Measurements from ENCODE around the gene CLCNKB.
"Not testable (repeated sequence)": the region's sequence is repeated elsewhere in the genome, so short reads cannot be mapped to it uniquely, and the experiment has no call there.

CLCNKB gene

DNA sequence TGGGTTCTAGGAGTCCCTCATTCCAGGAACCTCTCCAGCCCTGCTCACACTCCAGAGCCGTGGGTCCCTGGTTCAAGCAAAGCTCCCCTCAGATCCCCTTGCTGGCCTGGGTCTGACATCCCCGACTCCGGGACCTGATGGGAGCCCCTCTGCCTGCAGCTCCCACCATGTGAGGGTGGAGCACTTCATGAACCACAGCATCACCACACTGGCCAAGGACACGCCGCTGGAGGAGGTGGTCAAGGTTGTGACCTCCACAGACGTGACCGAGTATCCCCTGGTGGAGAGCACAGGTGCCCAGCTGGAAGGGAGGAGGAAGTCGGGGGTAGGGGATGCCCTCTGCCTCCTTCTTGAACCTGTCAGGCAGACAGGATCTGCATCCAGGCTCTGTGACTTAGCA, 12.0 kb upstream of the CLCNKB start:
- no peak for DNase-seq (ENCODE audit: low read depth, low spot score)

GRCh38 chr1:16032388-16033102, 11.0 kb upstream of the CLCNKB start:
- no peak for DNase-seq (ENCODE audit: low read depth, low spot score)

GRCh38 chr1:16033103-16033632, 10.4 kb upstream of the CLCNKB start:
- DNase-seq (ENCODE audit: low read depth, low spot score), result not testable (repeated sequence)

- DNase-seq (ENCODE audit: low read depth, low spot score), result not testable (repeated sequence)
These were observed 7.1 kb upstream of the CLCNKB start for GRCh38 chr1:16036461-16036860.

GRCh38 chr1:16038620-16038912, 5.0 kb upstream of the CLCNKB start:
- no peak for DNase-seq (ENCODE audit: low read depth, low spot score)

GRCh38 chr1:16039871-16040270, 3.7 kb upstream of the CLCNKB start:
- DNase-seq (ENCODE audit: low read depth, low spot score), result not testable (repeated sequence)

GRCh38 chr1:16041200-16041599, 2.4 kb upstream of the CLCNKB start:
- no peak for DNase-seq (ENCODE audit: low read depth, low spot score)

- DNase-seq (ENCODE audit: low read depth, low spot score), result no peak
These were observed 1.5 kb upstream of the CLCNKB start for GRCh38 chr1:16042096-16042495.

DNA sequence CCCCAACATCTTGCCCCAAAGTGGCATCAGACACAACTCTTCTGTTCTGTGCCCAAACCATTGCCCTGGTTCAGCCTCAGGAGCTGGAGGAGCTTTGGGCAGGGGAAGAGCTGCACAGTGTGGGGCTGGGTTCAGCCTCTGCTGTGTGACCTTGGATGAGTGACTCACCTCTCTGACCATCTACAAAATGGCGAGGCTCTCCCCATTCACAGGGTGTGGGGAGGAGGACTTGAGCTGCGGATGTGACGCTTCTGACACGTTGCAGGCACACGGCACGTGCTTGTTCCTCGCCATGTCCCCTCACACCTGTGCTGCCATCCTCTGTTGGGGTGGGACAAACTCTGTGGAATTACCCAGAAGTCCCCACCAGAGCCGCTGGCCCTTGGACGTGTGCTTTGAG, 928 bp upstream of the CLCNKB start:
- not testable (repeated sequence) for DNase-seq (ENCODE audit: low read depth, low spot score)

- no peak for DNase-seq (ENCODE audit: low read depth, low spot score)
These were observed 368 bp downstream of the CLCNKB start for GRCh38 chr1:16043950-16044349.

- DNase-seq (ENCODE audit: low read depth, low spot score), result no peak
These were observed 3.3 kb downstream of the CLCNKB start for GRCh38 chr1:16046842-16047241.

- no peak for DNase-seq (ENCODE audit: low read depth, low spot score)
These were observed 4.4 kb downstream of the CLCNKB start for GRCh38 chr1:16047791-16048475.

DNA sequence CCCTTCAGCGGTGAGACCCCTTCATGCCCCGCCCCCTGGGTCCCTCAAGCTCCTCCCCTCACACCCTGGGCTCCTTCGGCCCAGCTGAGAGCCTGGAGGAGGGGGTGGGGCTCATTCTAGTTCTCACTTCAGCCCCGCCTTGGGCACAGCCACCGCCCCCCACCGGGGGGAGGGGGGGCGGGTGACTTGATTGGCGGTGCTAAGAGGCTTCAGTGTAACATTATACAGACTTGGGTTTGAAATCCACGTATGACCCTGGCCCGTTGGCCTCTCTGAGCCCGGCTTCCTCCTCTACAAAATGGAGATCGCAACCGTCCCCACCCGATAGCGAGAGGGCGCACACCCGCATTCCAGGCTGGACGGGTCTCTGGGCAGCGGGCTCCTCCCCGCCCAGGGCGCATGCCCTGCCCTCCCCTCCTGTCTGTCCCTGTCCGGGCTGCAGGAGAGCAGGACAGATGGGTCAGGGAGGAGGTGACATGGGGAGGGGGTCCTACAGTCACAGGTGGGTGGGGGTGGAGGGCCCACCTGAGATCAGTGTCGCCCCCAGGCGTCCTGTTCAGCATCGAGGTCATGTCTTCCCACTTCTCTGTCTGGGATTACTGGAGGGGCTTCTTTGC, 5.1 kb downstream of the CLCNKB start:
- no peak for DNase-seq (ENCODE audit: low read depth, low spot score)

DNA sequence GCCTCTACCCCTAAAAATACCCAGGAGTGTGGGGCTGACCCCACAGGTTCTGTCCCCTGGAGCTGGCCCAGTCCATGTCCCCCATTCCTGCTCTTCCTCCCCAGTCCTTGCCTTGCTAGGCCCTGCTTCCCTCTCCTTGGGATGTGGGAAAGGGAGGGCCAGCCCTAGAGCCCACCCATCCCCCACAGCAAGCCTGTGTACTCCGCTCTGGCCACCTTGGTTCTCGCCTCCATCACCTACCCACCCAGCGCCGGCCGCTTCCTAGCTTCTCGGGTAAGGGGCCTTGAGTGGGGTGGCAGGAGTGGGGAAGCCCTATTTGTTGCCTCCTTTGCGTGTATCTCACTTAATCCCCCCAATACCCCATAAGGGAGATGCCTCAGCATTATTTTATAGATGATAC, 6.7 kb downstream of the CLCNKB start:
- no peak for DNase-seq (ENCODE audit: low read depth, low spot score)

GRCh38 chr1:16051039-16051438, 7.5 kb downstream of the CLCNKB start:
- DNase-seq (ENCODE audit: low read depth, low spot score), result no peak

DNA sequence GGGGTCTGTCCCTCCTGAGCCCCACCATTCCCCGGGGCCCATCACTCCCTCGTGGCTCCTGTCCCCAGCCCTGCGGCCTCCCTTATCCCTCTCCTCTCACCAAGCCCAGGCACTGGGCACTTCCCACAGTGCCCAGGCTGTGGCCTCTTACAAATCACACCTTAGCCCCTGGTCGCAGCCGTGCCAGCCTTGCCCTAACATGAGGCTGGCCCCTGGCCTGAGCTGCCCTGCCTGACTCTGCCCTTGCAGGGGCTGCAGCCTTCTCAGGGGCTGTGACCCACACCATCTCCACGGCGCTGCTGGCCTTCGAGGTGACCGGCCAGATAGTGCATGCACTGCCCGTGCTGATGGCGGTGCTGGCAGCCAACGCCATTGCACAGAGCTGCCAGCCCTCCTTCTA, 8.4 kb downstream of the CLCNKB start:
- not testable (repeated sequence) for DNase-seq (ENCODE audit: low read depth, low spot score)

DNA sequence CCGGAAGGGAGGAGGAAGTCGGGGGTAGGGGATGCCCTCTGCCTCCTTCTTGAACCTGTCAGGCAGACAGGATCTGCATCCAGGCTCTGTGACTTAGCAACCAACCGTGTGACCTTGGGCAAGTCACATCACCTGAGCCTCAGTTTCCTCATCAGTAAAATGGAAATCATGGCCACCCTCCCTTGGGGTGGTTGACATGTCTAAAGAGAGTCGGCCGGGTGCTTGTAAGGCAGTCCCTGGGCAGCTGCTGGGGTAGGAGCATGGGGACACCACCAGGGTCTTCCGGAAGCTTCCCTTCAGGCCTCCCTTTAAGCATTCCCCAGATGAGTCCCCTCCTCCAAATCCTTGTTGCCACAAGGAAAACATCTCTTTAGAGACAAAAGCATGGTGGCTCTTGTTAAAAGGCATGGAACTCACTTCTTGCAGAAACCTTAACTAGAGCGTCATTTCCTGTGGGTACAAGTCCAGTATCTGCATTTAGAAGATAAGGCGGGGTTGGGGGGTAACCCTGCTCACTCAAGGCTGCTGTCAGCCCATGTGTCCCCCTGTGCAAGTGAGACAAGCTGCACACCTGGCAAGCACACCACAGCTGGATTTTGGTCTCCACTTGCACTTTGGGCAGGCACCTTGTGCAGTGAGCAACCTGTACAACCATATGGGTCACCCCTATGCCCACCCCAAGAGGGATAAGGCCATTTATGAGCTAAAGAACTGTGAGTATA, 10.4 kb downstream of the CLCNKB start:
- DNase-seq (ENCODE audit: low read depth, low spot score), result no peak

- no peak for DNase-seq (ENCODE audit: low read depth, low spot score)
These were observed 11.3 kb downstream of the CLCNKB start for GRCh38 chr1:16054598-16055540.

DNA sequence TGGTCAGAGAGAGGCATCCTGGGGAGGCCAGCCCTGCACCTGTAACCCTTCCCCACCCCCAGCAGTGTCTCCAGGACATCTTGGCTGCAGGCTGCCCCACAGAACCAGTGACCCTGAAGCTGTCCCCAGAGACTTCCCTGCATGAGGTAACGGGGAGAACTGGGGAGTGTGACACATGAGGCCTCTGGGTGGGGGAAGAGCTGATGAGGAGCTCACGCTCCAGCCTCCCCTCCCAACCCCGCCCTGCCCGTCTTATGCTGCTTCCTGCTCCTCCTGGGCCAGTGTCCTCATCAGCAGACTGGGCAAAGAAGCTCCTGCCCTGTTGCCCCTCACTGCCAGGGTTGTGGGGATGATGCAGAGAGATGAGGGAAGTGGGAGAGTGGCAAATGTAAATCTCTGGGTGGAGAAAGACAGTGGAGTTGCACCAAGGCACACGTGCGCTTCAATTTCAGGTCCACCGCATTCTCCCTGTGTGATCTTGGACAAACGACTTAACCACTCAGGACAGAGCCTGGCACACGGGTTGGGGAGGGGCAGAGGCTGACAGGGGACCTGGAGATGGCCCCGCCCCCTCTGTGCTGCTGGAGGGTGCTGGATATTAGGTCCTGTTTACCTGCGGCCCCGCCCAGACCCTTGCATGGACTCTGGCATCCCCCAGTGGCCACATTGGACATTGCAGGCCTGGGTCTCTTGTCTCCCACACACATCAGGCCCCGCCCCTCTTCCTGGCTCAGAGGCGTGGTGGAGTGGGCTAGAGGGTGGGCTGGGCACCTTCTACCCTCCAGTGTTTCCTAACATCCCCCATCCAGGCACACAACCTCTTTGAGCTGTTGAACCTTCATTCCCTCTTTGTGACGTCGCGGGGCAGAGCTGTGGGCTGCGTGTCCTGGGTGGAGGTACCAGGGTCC, 12.3 kb downstream of the CLCNKB start:
- DNase-seq (ENCODE audit: low read depth, low spot score), result peak; percentile 50

DNA sequence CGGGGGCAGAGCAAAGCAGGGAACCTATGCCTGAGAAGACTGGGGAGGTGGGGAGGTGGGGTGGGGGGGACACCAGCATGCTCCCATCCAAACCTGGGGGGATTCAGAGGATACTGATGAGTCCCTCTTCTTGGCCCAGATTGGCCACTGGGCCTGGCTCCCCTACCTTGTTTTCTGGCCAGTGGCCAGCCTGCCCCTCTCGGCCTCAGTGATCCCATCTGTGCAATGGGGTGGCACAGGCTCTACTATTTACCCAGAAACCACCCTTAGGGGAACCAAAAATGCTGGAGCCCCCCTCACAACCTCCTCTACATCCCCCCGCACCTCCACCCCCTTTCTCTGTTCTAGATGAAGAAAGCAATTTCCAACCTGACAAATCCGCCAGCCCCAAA, 12.9 kb downstream of the CLCNKB start:
- not testable (repeated sequence) for DNase-seq (ENCODE audit: low read depth, low spot score)

Measured in activated naive CD8-positive, alpha-beta T cell treated with anti-CD3 and anti-CD28 coated beads, Interleukin-2, amount 50 U/mL, for 16 hours (primary cell).